Adipocyte (in vitro differentiated cells): ENCODE results near the gene LMAN1L.

Experiments
- DNase-seq: peaks from one replicate; pipeline ENCODE4 v3.0.0-alpha.2; 2015; ENCODE audit warnings: low read depth
- H3K27me3 ChIP-seq: replicated peaks from 2 replicates; pipeline ENCODE4 v1.7.0; 2013; ENCODE audit warnings: mild to moderate bottlenecking, low read length, moderate library complexity; ENCODE audit not compliant: control insufficient read depth, insufficient read depth
- H3K36me3 ChIP-seq: 2 replicates; pipeline ENCODE4 v1.7.0; 2013; ENCODE audit warnings: low read length, mild to moderate bottlenecking, moderate library complexity; ENCODE audit not compliant: control insufficient read depth, insufficient read depth, severe bottlenecking
- H3K4me1 ChIP-seq: 2 replicates; pipeline ENCODE4 v1.7.0; 2013; ENCODE audit warnings: mild to moderate bottlenecking, low read length, moderate library complexity; ENCODE audit not compliant: control insufficient read depth, insufficient read depth
- H3K4me3 ChIP-seq: 2 replicates; pipeline ENCODE4 v1.7.0; 2013; ENCODE audit warnings: mild to moderate bottlenecking, low read length, moderate library complexity
- H3K9ac ChIP-seq: 2 replicates; pipeline ENCODE4 v1.7.0; 2013; ENCODE audit warnings: mild to moderate bottlenecking, low read length, moderate library complexity
- H3K9me3 ChIP-seq: 2 replicates; pipeline ENCODE4 v1.7.0; 2013; ENCODE audit warnings: mild to moderate bottlenecking, low read length, moderate library complexity; ENCODE audit not compliant: control insufficient read depth

The LMAN1L gene

DNA sequence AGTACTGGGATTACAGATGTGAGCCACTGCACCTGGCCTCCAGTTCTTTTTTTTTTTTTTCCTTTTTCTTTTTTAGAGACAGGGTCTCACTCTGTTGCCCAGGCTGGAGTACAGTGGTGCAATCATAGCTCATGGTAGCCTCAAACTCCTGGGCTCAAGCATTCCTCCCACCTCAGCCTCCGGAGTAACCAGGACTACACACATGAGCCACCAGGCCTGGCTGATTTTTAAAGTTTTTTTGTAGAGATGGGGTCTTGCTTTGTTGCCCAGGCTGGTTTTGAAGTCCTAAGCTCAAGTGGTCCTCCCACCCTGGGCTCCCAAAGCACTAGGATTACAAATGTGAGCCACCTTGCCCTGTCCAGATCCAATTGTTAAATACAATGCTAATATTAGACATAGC is 43.9 kb downstream of the LMAN1L start:
- Histone ChIP-seq H3K9me3 (no peaks in the 10 kb centered on the region), H3K27me3 (no peaks in the 10 kb centered on the region), H3K36me3 (peaks cover 28% of the 10 kb centered on the region), H3K4me3 (no peak overlapping the region), H3K9ac (no peak overlapping the region), H3K4me1 (no peaks in the 10 kb centered on the region)
- no peak for DNase-seq

DNA sequence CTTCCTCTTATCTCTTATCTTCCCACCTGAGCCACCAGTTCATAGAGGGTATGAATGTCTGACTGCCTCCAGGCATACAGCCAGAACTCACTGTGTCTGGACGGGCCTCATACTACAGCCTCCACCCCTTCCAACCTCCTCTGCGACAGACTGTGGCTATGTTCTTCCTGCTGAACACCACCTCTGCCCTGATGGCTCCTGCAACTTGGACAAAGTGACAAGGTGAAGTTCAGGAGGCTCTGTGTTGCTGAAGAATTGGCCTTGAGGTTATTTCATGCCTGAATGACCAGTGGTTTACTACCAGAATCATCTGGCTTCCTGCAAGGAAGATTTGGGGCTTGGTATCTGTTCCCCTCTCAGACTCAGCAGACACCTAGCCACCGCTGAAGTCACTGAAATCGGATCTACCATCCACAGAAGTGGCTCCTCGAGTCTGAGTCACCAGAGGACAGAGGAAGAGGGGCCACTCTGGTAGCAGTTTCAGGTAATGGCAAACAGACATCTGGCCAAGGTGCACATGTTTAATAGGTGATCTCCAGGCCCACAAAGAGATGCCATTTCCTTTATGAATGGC is 44.5 kb downstream of the LMAN1L start:
- no peak for DNase-seq
- H3K27me3 ChIP-seq = no peaks in the 10 kb centered on the region
- H3K9me3 ChIP-seq = no peaks in the 10 kb centered on the region
- no peak overlapping the region for H3K9ac ChIP-seq
- peaks cover 22% of the 10 kb centered on the region for H3K36me3 ChIP-seq
- no peak overlapping the region for H3K4me3 ChIP-seq
- H3K4me1 ChIP-seq = no peaks in the 10 kb centered on the region

- DNase-seq = no peak
- Histone ChIP-seq H3K4me1 (no peaks in the 10 kb centered on the region), H3K9me3 (no peaks in the 10 kb centered on the region), H3K9ac (no peak overlapping the region), H3K36me3 (peaks cover 15% of the 10 kb centered on the region), H3K4me3 (no peak overlapping the region), H3K27me3 (no peaks in the 10 kb centered on the region)
Measured at GRCh38 chr15:74857671-74858368, 45.2 kb downstream of the LMAN1L start.

GRCh38 chr15:74858369-74858740 is 45.7 kb downstream of the LMAN1L start:
- H3K4me1 ChIP-seq = no peaks in the 10 kb centered on the region
- H3K27me3 ChIP-seq = no peaks in the 10 kb centered on the region

DNA sequence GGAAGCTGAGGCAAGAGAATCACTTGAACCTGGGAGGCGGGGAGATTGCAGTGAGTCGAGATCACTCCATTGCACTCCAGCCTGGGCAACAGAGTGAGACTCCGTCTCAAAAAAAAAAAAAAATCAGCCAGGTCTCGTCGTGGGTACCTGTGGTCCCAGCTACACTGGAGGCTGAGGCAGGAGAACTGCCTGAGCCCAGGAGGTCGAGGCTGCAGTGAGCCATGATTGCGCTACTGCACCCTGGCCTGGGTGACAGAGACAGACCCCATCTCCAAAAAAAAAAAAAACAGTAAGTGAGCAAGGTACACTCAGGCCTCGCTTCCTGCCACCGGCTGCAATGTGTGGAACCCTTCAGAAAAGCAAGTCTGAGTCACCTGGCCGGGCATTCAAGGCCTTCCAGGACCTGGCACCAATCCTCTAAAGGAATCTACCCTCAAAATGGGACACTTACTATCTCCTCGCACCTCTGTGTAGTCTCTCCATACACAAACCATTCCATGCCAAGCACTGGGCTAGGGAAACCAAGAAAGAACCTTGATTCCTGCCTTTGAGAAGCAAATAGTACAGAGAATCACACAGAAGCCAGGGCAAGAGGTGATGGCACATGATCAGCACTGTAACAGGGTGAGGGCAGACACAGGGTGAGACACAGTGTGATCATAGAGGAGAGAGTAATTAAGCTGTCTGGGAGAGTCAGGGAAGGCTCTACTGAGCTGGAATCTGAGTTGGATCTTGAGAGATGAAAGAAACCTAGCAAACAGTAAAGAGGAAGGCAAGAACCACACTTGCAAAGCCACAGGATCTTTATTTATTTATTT is 50.8 kb downstream of the LMAN1L start:
- H3K4me3 ChIP-seq = no peak overlapping the region
- no peaks in the 10 kb centered on the region for H3K27me3 ChIP-seq
- no peak for DNase-seq
- no peaks in the 10 kb centered on the region for H3K9me3 ChIP-seq
- peaks cover 9% of the 10 kb centered on the region for H3K4me1 ChIP-seq
- no peak overlapping the region for H3K9ac ChIP-seq
- H3K36me3 ChIP-seq = no peaks in the 10 kb centered on the region

More at GRCh38 chr15:74858369-74858740, 45.7 kb downstream of the LMAN1L start:
- Histone ChIP-seq H3K4me3 (no peak overlapping the region), H3K9me3 (no peaks in the 10 kb centered on the region), H3K9ac (no peak overlapping the region), H3K36me3 (peaks cover 10% of the 10 kb centered on the region)
- DNase-seq = no peak

- no peak overlapping the region for H3K4me3 ChIP-seq
Measured at GRCh38 chr15:74864296-74864695, 51.7 kb downstream of the LMAN1L start.

DNA sequence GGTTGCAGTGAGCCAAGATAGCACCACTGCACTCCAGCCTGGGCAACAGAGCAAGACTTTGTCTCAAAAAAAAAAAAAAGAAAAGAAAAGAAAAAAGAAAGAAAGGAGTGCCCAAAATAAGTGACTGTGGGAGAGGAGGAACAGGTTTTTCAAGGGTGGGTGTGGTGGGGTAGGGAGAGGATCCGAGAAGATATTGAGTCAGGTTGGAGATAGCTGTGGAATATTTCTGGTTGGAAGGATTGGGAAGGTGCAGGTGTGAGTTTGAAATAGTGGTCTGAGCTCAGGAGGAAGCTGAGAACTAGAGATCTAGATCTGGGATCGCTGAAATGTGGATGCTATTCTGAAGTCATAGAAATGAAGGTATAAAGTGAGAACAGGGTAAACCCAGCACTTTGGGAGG is 52.7 kb downstream of the LMAN1L start:
- Histone ChIP-seq H3K4me1 (peaks cover 20% of the 10 kb centered on the region), H3K27me3 (no peaks in the 10 kb centered on the region), H3K9me3 (no peaks in the 10 kb centered on the region), H3K9ac (no peak overlapping the region), H3K4me3 (no peak overlapping the region), H3K36me3 (no peaks in the 10 kb centered on the region)
- DNase-seq = no peak

More at GRCh38 chr15:74864296-74864695, 51.7 kb downstream of the LMAN1L start:
- no peak for DNase-seq
- Histone ChIP-seq H3K4me1 (peaks cover 10% of the 10 kb centered on the region), H3K27me3 (no peaks in the 10 kb centered on the region), H3K9me3 (no peaks in the 10 kb centered on the region), H3K36me3 (no peaks in the 10 kb centered on the region), H3K9ac (no peak overlapping the region)

- Histone ChIP-seq H3K9me3 (no peaks in the 10 kb centered on the region), H3K4me1 (peaks cover 28% of the 10 kb centered on the region), H3K4me3 (no peak overlapping the region), H3K9ac (no peak overlapping the region), H3K27me3 (no peaks in the 10 kb centered on the region), H3K36me3 (no peaks in the 10 kb centered on the region)
- DNase-seq = peak; percentile 42
Measured at GRCh38 chr15:74866090-74866489, 53.5 kb downstream of the LMAN1L start.

- Histone ChIP-seq H3K4me3 (no peak overlapping the region), H3K4me1 (peaks cover 37% of the 10 kb centered on the region), H3K9me3 (no peaks in the 10 kb centered on the region), H3K36me3 (no peaks in the 10 kb centered on the region), H3K9ac (no peak overlapping the region), H3K27me3 (no peaks in the 10 kb centered on the region)
- DNase-seq = no peak
Measured at GRCh38 chr15:74867466-74868038, 54.9 kb downstream of the LMAN1L start.

DNA sequence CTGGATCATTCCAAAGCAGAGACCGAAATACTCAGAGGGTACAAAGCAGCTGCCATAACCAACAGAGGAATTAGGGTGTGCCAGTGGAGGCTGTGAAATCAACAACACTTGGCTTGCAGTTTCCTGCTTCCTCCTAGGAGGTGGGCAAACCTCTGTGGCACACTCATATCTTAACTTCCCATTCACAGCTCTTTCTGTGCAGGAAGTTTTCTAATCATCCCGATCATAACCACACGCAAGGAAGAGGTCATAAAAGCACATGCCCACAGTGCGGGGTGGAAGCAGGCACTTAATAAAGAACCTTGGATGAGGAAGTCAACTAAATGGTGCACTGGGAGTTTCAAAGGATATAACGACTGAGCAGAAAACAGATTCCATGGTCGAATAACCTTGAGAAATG is 55.4 kb downstream of the LMAN1L start:
- DNase-seq = no peak
- no peak overlapping the region for H3K4me3 ChIP-seq
- H3K36me3 ChIP-seq = no peaks in the 10 kb centered on the region
- no peaks in the 10 kb centered on the region for H3K27me3 ChIP-seq
- H3K9ac ChIP-seq = no peak overlapping the region
- H3K9me3 ChIP-seq = no peaks in the 10 kb centered on the region
- H3K4me1 ChIP-seq = peaks cover 39% of the 10 kb centered on the region

GRCh38 chr15:74869372-74869725 is 56.7 kb downstream of the LMAN1L start:
- H3K36me3 ChIP-seq = no peaks in the 10 kb centered on the region
- peak overlapping the region; percentile 54 for H3K4me3 ChIP-seq
- peaks cover 43% of the 10 kb centered on the region for H3K4me1 ChIP-seq
- DNase-seq = no peak
- no peaks in the 10 kb centered on the region for H3K27me3 ChIP-seq
- no peaks in the 10 kb centered on the region for H3K9me3 ChIP-seq
- H3K9ac ChIP-seq = peak overlapping the region; percentile 48
